HepG2 (cell line): ENCODE measurements around the gene OLFM1. TPM values are rescaled to one million over a fixed set of nuclear protein-coding genes. Genes with fewer than 3 reads are reported as not detected.
A peak's percentile ranks its signal among the peaks of the same experiment; 100 is the strongest.

Experiments used
- CENPT ChIP-seq: sonication (generic); formaldehyde crosslinking; IDR thresholded peaks from 2 replicates; pipeline ENCODE4 v1.8.0; 2022; ENCODE audit warnings: low read depth, mild to moderate bottlenecking, moderate library complexity, missing genetic modification reagents
- FOXP1 ChIP-seq, 2 experiments: fragments of 450-650 bp in 1 of 2; IDR thresholded peaks; 2 replicates each; pipeline ENCODE4 v1.6.1; 2017 to 2018; ENCODE audit warnings: antibody characterized with exemption in 1 of 2
- HOXA5 ChIP-seq: sonication (generic); formaldehyde crosslinking; IDR thresholded peaks from 2 replicates; pipeline ENCODE4 v1.4.0; 2020; ENCODE audit warnings: missing genetic modification reagents
- MIER2 ChIP-seq: IDR thresholded peaks from 2 replicates; pipeline ENCODE4 v1.6.1; 2016; ENCODE audit warnings: missing biosample characterization, missing genetic modification reagents
- MTF1 ChIP-seq: sonication (generic); formaldehyde crosslinking; IDR thresholded peaks from 2 replicates; pipeline ENCODE4 v1.5.0; 2020; ENCODE audit warnings: missing genetic modification reagents
- PITX1 ChIP-seq: sonication (generic); formaldehyde crosslinking; IDR thresholded peaks from 2 replicates; pipeline ENCODE4 v1.5.1; 2020; ENCODE audit warnings: mild to moderate bottlenecking, missing genetic modification reagents
- SAP130 ChIP-seq: IDR thresholded peaks from 2 replicates; pipeline ENCODE4 v1.6.1; 2016; ENCODE audit warnings: low read depth
- SP1 ChIP-seq, 2 experiments: fragments of 450-650 bp in 1 of 2; sonication (generic) in 1 of 2; formaldehyde crosslinking in 1 of 2; IDR thresholded peaks; 2 replicates each; pipeline versions ENCODE4 v1.4.0 to v1.6.1; 2016 to 2020; ENCODE audit warnings: missing genetic modification reagents in 1 of 2
- ZNF572 ChIP-seq: sonication (generic); formaldehyde crosslinking; IDR thresholded peaks from 2 replicates; pipeline ENCODE4 v1.5.1; 2020; ENCODE audit warnings: mild to moderate bottlenecking, missing genetic modification reagents
- ZNF629 ChIP-seq: sonication (generic); formaldehyde crosslinking; conservative IDR thresholded peaks from 2 replicates; pipeline ENCODE4 v1.5.0; 2020; ENCODE audit warnings: missing genetic modification reagents
- ZNF839 ChIP-seq: sonication (generic); formaldehyde crosslinking; IDR thresholded peaks from 2 replicates; pipeline ENCODE4 v1.4.0; 2020; ENCODE audit warnings: missing genetic modification reagents, mild to moderate bottlenecking, borderline replicate concordance
- polyA plus RNA-seq, 8 experiments: library from polyadenylated mRNA; depleted of rRNA in 3 of 8; stranded (reverse) in 7 of 8; unstranded in 1 of 8; fragments of >200 nt; fragmentation: Illumina TruSeq in 4 of 8; extraction: Trizol in 4 of 8; gene quantifications; 2 replicates each; pipeline versions ENCODE4 v1.2.1 to v1.2.3, GENCODE V29; 2011 to 2016; ENCODE audit warnings: low read depth in 4 of 8, missing spikeins in 1 of 8, mixed read lengths in 1 of 8; ENCODE audit not compliant: insufficient read depth in 1 of 8
- total RNA-seq, 5 experiments: library from RNA; depleted of rRNA; stranded (reverse); fragments of >200 nt; fragmentation: Illumina TruSeq; extraction: Trizol; gene quantifications; 2 replicates each; pipeline ENCODE4 v1.2.3, GENCODE V29; 2016; ENCODE audit warnings: low read depth in 1 of 5
- TF ChIP-seq, protein P1 (sequence below): sonication (generic); formaldehyde crosslinking; IDR thresholded peaks from 2 replicates; pipeline ENCODE4 v1.9.0; 2022; ENCODE audit warnings: low read depth, missing genetic modification reagents
- TF ChIP-seq, protein P2 (sequence below): sonication (generic); formaldehyde crosslinking; IDR thresholded peaks from 2 replicates; pipeline ENCODE4 v1.5.1; 2020; ENCODE audit warnings: mild to moderate bottlenecking, missing genetic modification reagents, borderline replicate concordance
- TF ChIP-seq, protein P3 (sequence below): IDR thresholded peaks from 2 replicates; pipeline ENCODE4 v1.6.1; 2016; ENCODE audit warnings: low read depth
- TF ChIP-seq, protein P4 (sequence below): sonication (generic); formaldehyde crosslinking; IDR thresholded peaks from 2 replicates; pipeline ENCODE4 v1.4.0; 2020; ENCODE audit warnings: mild to moderate bottlenecking, missing genetic modification reagents, borderline replicate concordance
- TF ChIP-seq, protein P5 (sequence below): sonication (generic); formaldehyde crosslinking; IDR thresholded peaks from 2 replicates; pipeline ENCODE4 v1.8.0; 2022; ENCODE audit warnings: missing genetic modification reagents, mild to moderate bottlenecking, moderate library complexity, borderline replicate concordance
- TF ChIP-seq, protein P6 (sequence below): sonication (generic); formaldehyde crosslinking; IDR thresholded peaks from 2 replicates; pipeline ENCODE4 v1.4.0; 2020; ENCODE audit warnings: missing genetic modification reagents

OLFM1 gene
- total and polyA plus RNA-seq, 2 of the 13 experiments (the other 11 are each of a cell fraction or from before 2014, with no cell fraction given) = not detected

DNA sequence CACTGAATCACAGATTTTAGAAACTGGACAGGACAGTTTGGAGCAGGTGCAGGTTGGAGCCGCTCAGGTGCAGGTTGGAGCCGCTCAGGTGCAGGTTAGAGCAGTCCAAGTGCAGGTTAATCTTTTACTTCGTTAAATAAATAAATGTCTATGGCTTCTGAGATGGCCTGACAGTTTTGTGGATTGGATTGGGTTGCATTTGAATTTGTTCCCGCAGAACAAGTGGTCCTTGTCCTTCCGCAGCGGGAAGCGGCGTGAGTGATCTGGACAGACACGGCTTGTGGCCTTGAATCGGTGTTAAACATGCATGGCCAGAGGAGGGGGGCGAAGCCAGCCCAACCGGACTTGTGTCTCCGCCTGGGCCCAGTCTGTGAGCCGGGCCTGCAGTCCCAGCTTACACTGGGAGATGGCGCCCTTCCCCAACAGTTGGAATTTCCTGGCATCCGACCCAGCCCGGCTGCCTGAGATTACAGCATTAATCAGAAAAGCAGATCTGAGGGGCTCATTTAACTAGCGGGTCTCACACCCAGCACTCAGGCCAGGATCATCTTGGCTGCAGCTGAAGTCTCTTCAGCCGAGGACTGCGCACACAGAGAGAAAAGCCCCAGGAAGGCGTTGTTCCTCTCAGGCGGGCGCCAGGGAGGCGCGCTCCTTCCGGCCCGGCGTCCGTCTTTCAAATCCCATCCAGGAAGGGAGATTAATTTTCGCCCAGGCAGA is 1.5 kb upstream of the OLFM1 start (continued):
- TF ChIP-seq, protein P1, sequence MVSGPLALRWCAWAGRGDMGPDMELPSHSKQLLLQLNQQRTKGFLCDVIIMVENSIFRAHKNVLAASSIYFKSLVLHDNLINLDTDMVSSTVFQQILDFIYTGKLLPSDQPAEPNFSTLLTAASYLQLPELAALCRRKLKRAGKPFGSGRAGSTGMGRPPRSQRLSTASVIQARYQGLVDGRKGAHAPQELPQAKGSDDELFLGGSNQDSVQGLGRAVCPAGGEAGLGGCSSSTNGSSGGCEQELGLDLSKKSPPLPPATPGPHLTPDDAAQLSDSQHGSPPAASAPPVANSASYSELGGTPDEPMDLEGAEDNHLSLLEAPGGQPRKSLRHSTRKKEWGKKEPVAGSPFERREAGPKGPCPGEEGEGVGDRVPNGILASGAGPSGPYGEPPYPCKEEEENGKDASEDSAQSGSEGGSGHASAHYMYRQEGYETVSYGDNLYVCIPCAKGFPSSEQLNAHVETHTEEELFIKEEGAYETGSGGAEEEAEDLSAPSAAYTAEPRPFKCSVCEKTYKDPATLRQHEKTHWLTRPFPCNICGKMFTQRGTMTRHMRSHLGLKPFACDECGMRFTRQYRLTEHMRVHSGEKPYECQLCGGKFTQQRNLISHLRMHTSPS = no peak
- TF ChIP-seq MTF1 (CRISPR knock-in tag) (no peak), HOXA5 (CRISPR knock-in tag) (no peak), SP1 (IDR thresholded peaks at IDR 0.05) (no peak), SP1 (CRISPR knock-in tag; IDR thresholded peaks at IDR 0.05) (no peak), FOXP1 (IDR thresholded peaks at IDR 0.05) (no peak), FOXP1 (CRISPR knock-in tag; IDR thresholded peaks at IDR 0.05) (peak; percentile 47; the same call in 1 of the 2 replicates), ZNF572 (CRISPR knock-in tag) (no peak), ZNF839 (no peak), PITX1 (peak; percentile 78), CENPT (CRISPR knock-in tag) (no peak), ZNF629 (CRISPR knock-in tag) (no peak), SAP130 (CRISPR knock-in tag) (peak; percentile 75), MIER2 (CRISPR knock-in tag) (peak; percentile 92)
- TF ChIP-seq, protein P2, sequence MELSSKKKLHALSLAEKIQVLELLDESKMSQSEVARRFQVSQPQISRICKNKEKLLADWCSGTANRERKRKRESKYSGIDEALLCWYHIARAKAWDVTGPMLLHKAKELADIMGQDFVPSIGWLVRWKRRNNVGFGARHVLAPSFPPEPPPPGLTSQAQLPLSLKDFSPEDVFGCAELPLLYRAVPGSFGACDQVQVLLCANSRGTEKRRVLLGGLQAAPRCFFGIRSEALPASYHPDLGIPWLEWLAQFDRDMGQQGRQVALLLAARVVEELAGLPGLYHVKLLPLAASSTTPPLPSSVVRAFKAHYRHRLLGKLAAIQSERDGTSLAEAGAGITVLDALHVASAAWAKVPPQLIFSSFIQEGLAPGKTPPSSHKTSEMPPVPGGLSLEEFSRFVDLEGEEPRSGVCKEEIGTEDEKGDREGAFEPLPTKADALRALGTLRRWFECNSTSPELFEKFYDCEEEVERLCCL (CRISPR knock-in tag) = no peak
- TF ChIP-seq, protein P3, sequence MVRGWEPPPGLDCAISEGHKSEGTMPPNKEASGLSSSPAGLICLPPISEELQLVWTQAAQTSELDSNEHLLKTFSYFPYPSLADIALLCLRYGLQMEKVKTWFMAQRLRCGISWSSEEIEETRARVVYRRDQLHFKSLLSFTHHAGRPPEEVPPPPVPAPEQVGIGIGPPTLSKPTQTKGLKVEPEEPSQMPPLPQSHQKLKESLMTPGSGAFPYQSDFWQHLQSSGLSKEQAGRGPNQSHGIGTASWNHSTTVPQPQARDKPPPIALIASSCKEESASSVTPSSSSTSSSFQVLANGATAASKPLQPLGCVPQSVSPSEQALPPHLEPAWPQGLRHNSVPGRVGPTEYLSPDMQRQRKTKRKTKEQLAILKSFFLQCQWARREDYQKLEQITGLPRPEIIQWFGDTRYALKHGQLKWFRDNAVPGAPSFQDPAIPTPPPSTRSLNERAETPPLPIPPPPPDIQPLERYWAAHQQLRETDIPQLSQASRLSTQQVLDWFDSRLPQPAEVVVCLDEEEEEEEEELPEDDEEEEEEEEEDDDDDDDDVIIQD (CRISPR knock-in tag) = no peak
- TF ChIP-seq, protein P4, sequence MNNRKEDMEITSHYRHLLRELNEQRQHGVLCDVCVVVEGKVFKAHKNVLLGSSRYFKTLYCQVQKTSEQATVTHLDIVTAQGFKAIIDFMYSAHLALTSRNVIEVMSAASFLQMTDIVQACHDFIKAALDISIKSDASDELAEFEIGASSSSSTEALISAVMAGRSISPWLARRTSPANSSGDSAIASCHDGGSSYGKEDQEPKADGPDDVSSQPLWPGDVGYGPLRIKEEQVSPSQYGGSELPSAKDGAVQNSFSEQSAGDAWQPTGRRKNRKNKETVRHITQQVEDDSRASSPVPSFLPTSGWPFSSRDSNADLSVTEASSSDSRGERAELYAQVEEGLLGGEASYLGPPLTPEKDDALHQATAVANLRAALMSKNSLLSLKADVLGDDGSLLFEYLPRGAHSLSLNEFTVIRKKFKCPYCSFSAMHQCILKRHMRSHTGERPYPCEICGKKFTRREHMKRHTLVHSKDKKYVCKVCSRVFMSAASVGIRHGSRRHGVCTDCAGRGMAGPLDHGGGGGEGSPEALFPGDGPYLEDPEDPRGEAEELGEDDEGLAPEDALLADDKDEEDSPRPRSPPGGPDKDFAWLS = no peak
- TF ChIP-seq, protein P5, sequence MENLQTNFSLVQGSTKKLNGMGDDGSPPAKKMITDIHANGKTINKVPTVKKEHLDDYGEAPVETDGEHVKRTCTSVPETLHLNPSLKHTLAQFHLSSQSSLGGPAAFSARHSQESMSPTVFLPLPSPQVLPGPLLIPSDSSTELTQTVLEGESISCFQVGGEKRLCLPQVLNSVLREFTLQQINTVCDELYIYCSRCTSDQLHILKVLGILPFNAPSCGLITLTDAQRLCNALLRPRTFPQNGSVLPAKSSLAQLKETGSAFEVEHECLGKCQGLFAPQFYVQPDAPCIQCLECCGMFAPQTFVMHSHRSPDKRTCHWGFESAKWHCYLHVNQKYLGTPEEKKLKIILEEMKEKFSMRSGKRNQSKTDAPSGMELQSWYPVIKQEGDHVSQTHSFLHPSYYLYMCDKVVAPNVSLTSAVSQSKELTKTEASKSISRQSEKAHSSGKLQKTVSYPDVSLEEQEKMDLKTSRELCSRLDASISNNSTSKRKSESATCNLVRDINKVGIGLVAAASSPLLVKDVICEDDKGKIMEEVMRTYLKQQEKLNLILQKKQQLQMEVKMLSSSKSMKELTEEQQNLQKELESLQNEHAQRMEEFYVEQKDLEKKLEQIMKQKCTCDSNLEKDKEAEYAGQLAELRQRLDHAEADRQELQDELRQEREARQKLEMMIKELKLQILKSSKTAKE (CRISPR knock-in tag) = peak; percentile 57; the same call in 1 of the 2 replicates
- TF ChIP-seq, protein P6, sequence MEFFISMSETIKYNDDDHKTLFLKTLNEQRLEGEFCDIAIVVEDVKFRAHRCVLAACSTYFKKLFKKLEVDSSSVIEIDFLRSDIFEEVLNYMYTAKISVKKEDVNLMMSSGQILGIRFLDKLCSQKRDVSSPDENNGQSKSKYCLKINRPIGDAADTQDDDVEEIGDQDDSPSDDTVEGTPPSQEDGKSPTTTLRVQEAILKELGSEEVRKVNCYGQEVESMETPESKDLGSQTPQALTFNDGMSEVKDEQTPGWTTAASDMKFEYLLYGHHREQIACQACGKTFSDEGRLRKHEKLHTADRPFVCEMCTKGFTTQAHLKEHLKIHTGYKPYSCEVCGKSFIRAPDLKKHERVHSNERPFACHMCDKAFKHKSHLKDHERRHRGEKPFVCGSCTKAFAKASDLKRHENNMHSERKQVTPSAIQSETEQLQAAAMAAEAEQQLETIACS (CRISPR knock-in tag) = no peak
